ENCODE data around the gene DUSP12. TPM values are rescaled to one million over a fixed set of nuclear protein-coding genes. Genes with fewer than 3 reads are reported as not detected.

DUSP12 gene
- total and polyA plus RNA-seq, 4 donors = 7.9 to 18.2 (median 12.5) TPM

- TF ChIP-seq SP1 (IDR thresholded peaks at IDR 0.05) = no peak
- no peak for TF ChIP-seq RAD21 (IDR thresholded peaks at IDR 0.05)
- no peak for TF ChIP-seq EGR1 (IDR thresholded peaks at IDR 0.05; ENCODE audit: low read depth in 2 of 2)
- Histone ChIP-seq H3K9ac (ENCODE audit: low read depth in 1 of 2, low read length in 2 of 2) (no peak overlapping the region), H3K36me3 (ENCODE audit: control insufficient read depth in 4 of 4, insufficient read depth in 3 of 4, low read depth in 1 of 4, low read length in 3 of 4) (no peaks in the 10 kb centered on the region), H3K4me3 (ENCODE audit: low read depth in 1 of 3, low read length in 3 of 3) (no peak overlapping the region), H3K27me3 (ENCODE audit: control insufficient read depth in 4 of 4, insufficient read depth in 4 of 4, low read length in 3 of 4) (no peaks in the 10 kb centered on the region), H3K27ac (ENCODE audit: low read depth in 1 of 2, low read length in 2 of 2) (no peak overlapping the region), H3K9me3 (ENCODE audit: control insufficient read depth in 4 of 4, low read length in 3 of 4) (no peaks in the 10 kb centered on the region), H3K4me1 (ENCODE audit: control insufficient read depth in 4 of 4, insufficient read depth in 4 of 4, low read length in 3 of 4) (peaks cover 0 to 6% (median 3%) of the 10 kb centered on the region in 4 donors)
- 87% methylated on average over 5 of the region's 5 CpGs for WGBS
- no peak for DNase-seq (ENCODE audit: low spot score)
Observed at GRCh38 chr1:161731981-161732718, 17.4 kb upstream of the DUSP12 start.

- no peak overlapping the region for H3K27ac ChIP-seq (ENCODE audit: low read depth in 1 of 2, low read length in 2 of 2)
- no peaks in the 10 kb centered on the region for H3K9me3 ChIP-seq (ENCODE audit: control insufficient read depth in 4 of 4, low read length in 3 of 4)
- H3K9ac ChIP-seq (ENCODE audit: low read depth in 1 of 2, low read length in 2 of 2) = no peak overlapping the region
- H3K4me1 ChIP-seq (ENCODE audit: control insufficient read depth in 4 of 4, insufficient read depth in 4 of 4, low read length in 3 of 4) = no peaks in the 10 kb centered on the region
- no peaks in the 10 kb centered on the region for H3K27me3 ChIP-seq (ENCODE audit: control insufficient read depth in 4 of 4, insufficient read depth in 4 of 4, low read length in 3 of 4)
- TF ChIP-seq EGR1 (IDR thresholded peaks at IDR 0.05; ENCODE audit: low read depth in 2 of 2) (no peak), YY1 (IDR thresholded peaks at IDR 0.05) (peak; percentile 24)
- H3K36me3 ChIP-seq (ENCODE audit: control insufficient read depth in 4 of 4, insufficient read depth in 3 of 4, low read depth in 1 of 4, low read length in 3 of 4) = no peaks in the 10 kb centered on the region
- DNase-seq (ENCODE audit: low spot score) = no peak
- H3K4me3 ChIP-seq (ENCODE audit: low read depth in 1 of 3, low read length in 3 of 3) = no peak overlapping the region
- WGBS = 47% methylated on average over 1 of the region's 1 CpG
Observed at GRCh38 chr1:161733526-161733925, 16.1 kb upstream of the DUSP12 start.

- no peak overlapping the region for H3K27ac ChIP-seq (ENCODE audit: low read depth in 1 of 2, low read length in 2 of 2)
- TF ChIP-seq RAD21 (IDR thresholded peaks at IDR 0.05) (no peak), ATF3 (IDR thresholded peaks at IDR 0.05) (no peak), CTCF (IDR thresholded peaks at IDR 0.05; ENCODE audit: low read depth, low read length, missing input control) (no peak), TAF1 (conservative IDR thresholded peaks at IDR 0.05) (no peak), ZBTB33 (IDR thresholded peaks at IDR 0.05) (no peak), EGR1 (IDR thresholded peaks at IDR 0.05; ENCODE audit: low read depth in 2 of 2) (no peak), YY1 (IDR thresholded peaks at IDR 0.05) (no peak), HNF4A (conservative IDR thresholded peaks at IDR 0.05) (no peak)
- H3K9ac ChIP-seq (ENCODE audit: low read depth in 1 of 2, low read length in 2 of 2) = no peak overlapping the region
- H3K36me3 ChIP-seq (ENCODE audit: control insufficient read depth in 4 of 4, insufficient read depth in 3 of 4, low read depth in 1 of 4, low read length in 3 of 4) = no peaks in the 10 kb centered on the region
- no peaks in the 10 kb centered on the region for H3K4me1 ChIP-seq (ENCODE audit: control insufficient read depth in 4 of 4, insufficient read depth in 4 of 4, low read length in 3 of 4)
- H3K9me3 ChIP-seq (ENCODE audit: control insufficient read depth in 4 of 4, low read length in 3 of 4) = no peaks in the 10 kb centered on the region
- no peak overlapping the region for H3K4me3 ChIP-seq (ENCODE audit: low read depth in 1 of 3, low read length in 3 of 3)
- H3K27me3 ChIP-seq (ENCODE audit: control insufficient read depth in 4 of 4, insufficient read depth in 4 of 4, low read length in 3 of 4) = no peaks in the 10 kb centered on the region
- DNase-seq (ENCODE audit: low spot score) = no peak
- WGBS = 90% methylated on average over 3 of the region's 3 CpGs
Observed at GRCh38 chr1:161735837-161736236, 13.7 kb upstream of the DUSP12 start.
